Thyroid gland (tissue), 4 donors: ENCODE data around the gene INPP5A.

Experiments used
- CTCF ChIP-seq, 6 experiments: fragments of 200-600 bp in 3 of 6; fragments of 450-650 bp in 3 of 6; sonication (generic) in 3 of 6; IDR thresholded peaks; one replicate each; pipeline ENCODE4 v1.5.1; 2016 to 2019; ENCODE audit warnings: antibody characterized with exemption in 6 of 6, mild to moderate bottlenecking in 2 of 6, inconsistent platforms in 1 of 6, moderate library complexity in 1 of 6
- POLR2A ChIP-seq, 2 donors: fragments of 450-650 bp; IDR thresholded peaks; one replicate each; pipeline ENCODE4 v1.6.1; 2017; ENCODE audit warnings: antibody characterized with exemption in 2 of 2, mild to moderate bottlenecking in 2 of 2, moderate library complexity in 1 of 2

GRCh38 chr10:132766291-132766690, 228.7 kb downstream of the INPP5A start:
- TF ChIP-seq CTCF (IDR thresholded peaks at IDR 0.05) (no peak), POLR2A (IDR thresholded peaks at IDR 0.05) (no peak)
